ENCODE data around the gene FGD3.

Gene FGD3

DNA sequence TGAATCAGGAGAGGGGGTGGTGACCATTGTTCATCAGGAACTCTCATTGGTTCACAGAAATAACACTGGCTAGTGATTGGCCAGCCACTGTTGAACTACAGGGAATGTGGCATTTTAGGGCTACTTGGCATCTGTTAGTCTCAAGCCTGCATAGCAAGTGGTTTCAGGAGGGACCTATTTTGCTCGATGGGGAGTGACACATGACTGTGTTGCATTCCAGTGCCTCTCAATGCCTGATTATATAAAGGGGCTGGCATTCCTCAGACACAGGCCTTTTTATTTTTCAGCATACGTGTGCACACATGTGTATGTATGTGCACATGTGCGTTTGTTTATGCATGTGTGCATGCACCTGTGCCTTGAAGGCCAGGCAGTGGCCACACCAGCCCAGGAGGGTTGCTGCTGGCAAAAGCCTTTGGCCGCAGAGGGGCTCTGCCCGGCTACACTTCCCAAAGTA, 23.2 kb downstream of the FGD3 start:
- no peak overlapping the region for H3K4me3 ChIP-seq (ENCODE audit: control insufficient read depth, low read depth, low read length)

DNA sequence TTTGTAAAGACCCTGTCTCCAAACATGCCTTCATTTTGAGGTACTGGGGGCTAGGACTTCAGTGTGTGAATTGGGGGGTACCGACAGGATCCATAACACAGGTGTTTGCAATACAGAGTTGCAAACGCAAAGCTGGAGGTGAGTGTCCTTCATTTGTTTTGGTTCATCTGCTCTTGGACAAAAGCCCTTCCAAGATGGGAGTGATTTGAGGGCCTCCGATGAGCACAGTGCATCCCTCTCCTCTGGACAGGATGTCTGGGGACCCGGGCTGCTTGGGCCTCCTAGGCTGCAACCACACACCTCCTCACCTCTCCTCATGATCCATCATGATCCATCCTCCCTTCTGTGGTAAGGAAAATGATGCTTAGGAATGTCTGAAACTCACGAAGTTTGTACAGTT, 23.8 kb downstream of the FGD3 start:
- TF ChIP-seq, protein P1, sequence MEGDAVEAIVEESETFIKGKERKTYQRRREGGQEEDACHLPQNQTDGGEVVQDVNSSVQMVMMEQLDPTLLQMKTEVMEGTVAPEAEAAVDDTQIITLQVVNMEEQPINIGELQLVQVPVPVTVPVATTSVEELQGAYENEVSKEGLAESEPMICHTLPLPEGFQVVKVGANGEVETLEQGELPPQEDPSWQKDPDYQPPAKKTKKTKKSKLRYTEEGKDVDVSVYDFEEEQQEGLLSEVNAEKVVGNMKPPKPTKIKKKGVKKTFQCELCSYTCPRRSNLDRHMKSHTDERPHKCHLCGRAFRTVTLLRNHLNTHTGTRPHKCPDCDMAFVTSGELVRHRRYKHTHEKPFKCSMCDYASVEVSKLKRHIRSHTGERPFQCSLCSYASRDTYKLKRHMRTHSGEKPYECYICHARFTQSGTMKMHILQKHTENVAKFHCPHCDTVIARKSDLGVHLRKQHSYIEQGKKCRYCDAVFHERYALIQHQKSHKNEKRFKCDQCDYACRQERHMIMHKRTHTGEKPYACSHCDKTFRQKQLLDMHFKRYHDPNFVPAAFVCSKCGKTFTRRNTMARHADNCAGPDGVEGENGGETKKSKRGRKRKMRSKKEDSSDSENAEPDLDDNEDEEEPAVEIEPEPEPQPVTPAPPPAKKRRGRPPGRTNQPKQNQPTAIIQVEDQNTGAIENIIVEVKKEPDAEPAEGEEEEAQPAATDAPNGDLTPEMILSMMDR (IDR thresholded peaks at IDR 0.05; ENCODE audit: control insufficient read depth, insufficient read depth, low read depth, low read length, missing control alignments): no peak
- H3K4me3 ChIP-seq (ENCODE audit: control insufficient read depth, low read depth, low read length): no peak overlapping the region
- no peak for DNase-seq (ENCODE audit: low read depth)

More for the DNA sequence above, 23.2 kb downstream of the FGD3 start:
- no peak for DNase-seq (ENCODE audit: low read depth)
- TF ChIP-seq, protein P1 (IDR thresholded peaks at IDR 0.05; ENCODE audit: control insufficient read depth, insufficient read depth, low read depth, low read length, missing control alignments): no peak

DNA sequence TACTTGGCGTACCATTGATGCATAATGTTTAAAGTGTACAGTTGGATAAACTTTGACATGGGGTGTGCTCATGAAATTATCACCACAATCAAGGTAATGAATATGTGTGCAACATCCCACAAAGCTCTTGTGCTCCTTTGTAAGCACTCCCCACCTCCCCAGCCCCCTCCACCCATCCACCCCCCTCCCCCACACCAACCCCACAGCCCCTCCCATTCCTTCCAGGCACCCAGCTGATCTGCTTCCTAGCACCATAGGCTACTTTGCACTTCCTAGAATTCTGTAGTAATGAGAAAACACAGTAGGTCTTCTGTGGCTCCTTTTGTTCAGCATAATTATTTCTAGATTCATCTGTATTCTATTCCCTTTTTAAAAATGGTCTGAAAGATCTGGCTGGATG, 24.5 kb downstream of the FGD3 start:
- TF ChIP-seq, protein P1 (IDR thresholded peaks at IDR 0.05; ENCODE audit: control insufficient read depth, insufficient read depth, low read depth, low read length, missing control alignments): no peak
- no peak for DNase-seq (ENCODE audit: low read depth)

DNA sequence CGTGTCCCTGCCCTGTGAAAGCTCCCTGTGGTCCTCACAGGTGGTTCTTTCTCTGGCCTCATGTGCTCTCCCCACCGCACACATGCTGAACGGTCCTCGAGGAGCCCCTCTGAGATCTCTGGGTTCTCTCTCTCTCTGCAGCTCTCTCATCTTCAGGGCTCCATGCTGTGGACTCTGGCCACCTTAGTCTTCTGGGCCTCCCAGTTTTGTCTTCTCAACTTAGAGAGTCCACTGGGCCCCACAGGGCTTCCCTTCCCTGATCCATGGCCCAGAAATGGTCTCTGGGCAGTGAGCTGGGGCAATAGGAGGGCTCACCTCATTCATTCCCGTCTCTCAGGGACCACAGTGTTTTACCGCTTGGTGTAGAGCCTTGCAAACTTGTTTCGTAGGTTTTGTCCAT, 26.4 kb downstream of the FGD3 start:
- TF ChIP-seq, protein P1 (IDR thresholded peaks at IDR 0.05; ENCODE audit: control insufficient read depth, insufficient read depth, low read depth, low read length, missing control alignments): no peak
- no peak overlapping the region for H3K4me3 ChIP-seq (ENCODE audit: control insufficient read depth, low read depth, low read length)
- no peak for DNase-seq (ENCODE audit: low read depth)

More for the DNA sequence above, 24.5 kb downstream of the FGD3 start:
- H3K4me3 ChIP-seq (ENCODE audit: control insufficient read depth, low read depth, low read length): no peak overlapping the region

DNA sequence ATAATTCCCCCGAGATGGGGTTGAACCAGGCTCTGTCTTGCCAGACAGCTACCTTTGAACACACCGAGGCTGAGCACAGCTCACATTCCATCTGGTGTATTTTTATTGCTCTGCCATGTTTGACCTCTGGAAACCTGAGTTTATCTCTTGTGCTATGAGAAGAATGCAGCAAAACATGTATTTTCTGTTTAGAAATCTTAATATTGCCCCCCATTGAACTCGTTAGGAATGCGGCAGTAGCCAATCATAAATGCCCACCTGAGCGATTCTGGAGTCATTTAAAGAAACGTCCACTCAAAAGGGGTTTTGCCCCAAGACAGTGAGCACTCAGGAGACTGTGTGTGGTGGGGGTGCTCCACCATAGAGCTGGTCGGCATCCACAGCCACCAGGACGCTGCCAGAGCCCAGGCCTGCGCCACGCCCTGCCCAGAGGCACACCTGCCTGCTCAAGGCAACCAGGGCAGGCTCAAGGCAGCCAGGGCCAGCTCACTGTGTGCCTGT, 26.9 kb downstream of the FGD3 start:
- H3K4me3 ChIP-seq (ENCODE audit: control insufficient read depth, low read depth, low read length): no peak overlapping the region
- DNase-seq (ENCODE audit: low read depth): no peak
- TF ChIP-seq, protein P1 (IDR thresholded peaks at IDR 0.05; ENCODE audit: control insufficient read depth, insufficient read depth, low read depth, low read length, missing control alignments): no peak

DNA sequence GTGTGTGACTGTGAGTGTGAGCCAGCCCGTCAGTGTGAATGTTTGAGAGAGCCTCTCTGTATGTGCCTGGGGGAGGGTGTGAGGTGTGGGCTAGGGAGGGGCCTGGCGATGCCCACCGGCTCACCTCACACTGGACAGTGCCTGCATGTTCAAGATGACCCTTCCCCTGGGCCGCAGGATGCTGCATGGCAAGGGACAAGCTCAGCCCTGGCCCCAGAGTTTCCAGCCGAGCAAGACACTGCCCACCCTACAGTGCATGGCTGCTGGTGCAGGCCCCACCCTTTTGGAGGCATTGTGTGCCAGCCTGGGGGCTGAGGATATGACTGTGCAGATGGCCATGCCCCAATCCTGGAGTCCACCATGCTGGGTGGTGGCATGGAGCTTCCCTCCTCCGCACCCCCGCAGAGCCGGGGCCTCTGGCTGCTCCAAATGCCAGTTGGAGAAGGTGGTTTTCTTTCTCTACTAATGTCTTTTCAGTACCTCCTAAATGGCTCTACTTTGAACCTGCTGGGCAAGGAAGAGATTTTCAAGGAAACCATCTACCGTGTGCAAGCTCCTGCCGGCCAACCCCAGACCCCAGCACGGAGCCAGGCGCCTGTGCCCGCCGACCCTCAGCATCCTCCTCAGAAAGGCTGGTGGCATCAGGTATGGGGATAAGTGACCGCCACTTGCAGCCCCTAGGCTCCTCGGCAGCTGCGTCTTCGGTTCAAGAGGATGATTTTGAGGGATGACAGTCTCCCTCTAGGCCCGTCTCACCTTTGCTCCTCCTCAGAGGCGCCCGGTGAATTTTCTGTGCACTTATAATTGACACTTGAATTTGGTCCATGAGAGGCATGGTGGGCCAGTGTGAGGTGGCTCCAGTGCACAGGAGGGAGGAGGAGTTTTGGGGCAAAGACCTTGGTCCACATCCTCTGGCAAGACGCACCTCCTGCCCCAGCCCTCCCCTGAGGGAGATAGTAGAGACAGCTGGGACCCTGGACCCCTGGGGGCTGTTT, 27.7 kb downstream of the FGD3 start:
- no peak overlapping the region for H3K4me3 ChIP-seq (ENCODE audit: control insufficient read depth, low read depth, low read length)
- TF ChIP-seq, protein P1 (IDR thresholded peaks at IDR 0.05; ENCODE audit: control insufficient read depth, insufficient read depth, low read depth, low read length, missing control alignments): no peak
- DNase-seq (ENCODE audit: low read depth): no peak
